Measurements from ENCODE around the gene GDPD1.
"Not testable (repeated sequence)": the region's sequence is repeated elsewhere in the genome, so short reads cannot be mapped to it uniquely, and the experiment has no call there.

The GDPD1 gene

DNA sequence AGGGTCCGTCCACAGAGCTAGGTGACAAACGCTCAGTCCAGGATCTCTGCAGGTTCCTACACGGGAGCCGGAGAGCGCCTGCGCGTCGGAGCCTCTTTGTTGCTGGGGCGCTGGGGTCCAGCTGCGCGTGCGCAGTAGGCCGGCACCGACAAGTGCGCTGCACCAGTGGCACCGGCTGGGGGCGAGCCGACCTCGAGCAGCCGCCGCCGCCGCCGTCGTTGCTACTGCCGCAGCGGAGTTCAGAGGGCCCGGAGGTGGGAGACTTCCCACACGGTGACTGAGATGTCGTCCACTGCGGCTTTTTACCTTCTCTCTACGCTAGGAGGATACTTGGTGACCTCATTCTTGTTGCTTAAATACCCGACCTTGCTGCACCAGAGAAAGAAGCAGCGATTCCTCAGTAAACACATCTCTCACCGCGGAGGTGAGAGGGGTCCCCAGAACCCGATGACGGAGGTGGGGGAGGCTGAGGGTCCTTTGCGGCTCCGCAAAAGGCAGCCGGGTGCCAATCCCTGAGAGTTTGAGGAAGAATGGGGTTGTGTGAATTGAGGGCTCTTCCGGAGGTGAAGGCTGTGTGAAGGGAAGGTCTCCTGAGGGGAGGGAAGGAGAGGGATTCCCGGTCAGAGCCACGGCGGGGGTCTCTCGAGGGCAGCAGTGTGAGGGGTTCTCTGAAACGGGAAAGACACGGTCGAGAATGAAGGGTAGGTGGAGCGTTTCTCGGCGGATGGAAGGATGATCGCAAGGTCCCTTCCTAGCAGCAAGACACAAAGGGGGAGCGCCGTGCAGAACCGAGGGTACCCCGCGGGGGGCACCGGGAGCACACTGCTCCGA lies at the start of gene GDPD1:
TSS of gene GDPD1 (plus strand) at position 184 of the 831 bp plus-strand sequence. CDS start at position 283, 99 bp downstream.
- FAIRE-seq (peak; percentile 17), DNase-seq (ENCODE audit: low spot score) (peak; percentile 86)

DNA sequence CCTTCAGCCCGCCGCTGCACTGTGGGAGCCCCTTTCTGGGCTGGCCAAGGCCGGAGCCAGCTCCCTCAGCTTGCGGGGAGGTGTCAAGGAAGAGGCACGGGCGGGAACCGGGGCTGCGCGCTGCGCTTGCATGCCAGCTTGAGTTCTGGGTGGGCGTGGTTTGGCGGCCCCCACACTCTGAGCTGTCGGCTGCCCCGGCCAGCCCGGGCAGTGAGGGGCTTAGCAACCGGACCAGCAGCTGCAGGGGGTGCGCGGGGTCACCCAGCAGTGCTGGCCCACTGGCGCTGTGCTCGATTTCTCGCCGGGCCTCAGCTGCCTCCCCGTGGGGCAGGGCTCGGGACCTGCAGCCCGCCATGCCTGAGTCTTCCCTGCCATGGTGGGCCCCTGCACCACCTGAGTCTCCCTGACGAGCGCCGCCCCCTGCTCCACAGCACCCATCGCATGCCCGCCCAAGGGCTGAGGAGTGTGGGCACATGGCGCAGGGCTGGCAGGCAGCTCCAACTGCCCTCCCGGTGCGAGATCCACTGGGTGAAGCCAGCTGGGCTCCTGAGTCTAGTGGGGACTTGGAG lies 47.8 kb upstream of the GDPD1 start:
- FAIRE-seq, result no peak
- no peak for DNase-seq (ENCODE audit: low spot score)

DNA sequence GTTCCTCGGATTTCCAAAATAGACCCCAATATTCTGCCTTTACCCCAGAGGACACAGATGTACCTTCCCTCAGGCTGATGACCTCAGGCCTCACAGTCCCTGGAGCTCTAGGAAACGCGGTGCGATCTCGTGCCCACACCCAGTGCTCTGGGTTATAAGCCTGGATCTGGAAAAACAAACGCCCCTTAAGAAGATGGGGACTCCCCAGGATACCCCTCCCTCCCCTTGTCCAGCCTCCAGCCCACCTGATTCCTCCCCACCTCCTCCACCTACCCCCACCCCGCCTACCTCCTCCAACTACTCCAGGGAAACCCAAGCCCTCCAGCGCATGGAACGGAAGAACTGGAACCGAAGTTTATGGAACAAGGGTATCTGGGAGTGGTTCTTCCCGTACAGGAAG lies 45.6 kb upstream of the GDPD1 start:
- no peak for FAIRE-seq

DNA sequence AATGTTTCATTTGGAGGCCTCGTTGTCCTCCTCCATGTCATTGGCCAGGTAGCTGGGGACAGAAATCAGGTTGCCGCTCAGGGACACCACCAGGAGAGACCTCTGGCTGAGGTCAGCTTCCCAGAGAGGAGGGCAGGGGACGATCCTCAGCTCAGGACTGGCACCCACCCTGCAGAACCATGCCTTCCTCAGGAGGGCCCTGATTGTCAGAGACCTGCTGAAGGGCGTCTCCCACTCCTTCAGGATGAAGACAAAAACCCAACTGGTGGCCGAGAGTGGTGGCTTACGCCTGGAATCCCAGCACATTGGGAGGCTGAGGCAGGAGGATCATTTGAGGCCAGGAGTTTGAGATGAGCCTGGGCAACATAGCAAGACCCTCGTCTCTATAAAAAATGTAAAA lies 45.2 kb upstream of the GDPD1 start:
- no peak for FAIRE-seq
- no peak for DNase-seq (ENCODE audit: low spot score)

More for the DNA sequence above, 45.6 kb upstream of the GDPD1 start:
- DNase-seq (ENCODE audit: low spot score), result no peak

DNA sequence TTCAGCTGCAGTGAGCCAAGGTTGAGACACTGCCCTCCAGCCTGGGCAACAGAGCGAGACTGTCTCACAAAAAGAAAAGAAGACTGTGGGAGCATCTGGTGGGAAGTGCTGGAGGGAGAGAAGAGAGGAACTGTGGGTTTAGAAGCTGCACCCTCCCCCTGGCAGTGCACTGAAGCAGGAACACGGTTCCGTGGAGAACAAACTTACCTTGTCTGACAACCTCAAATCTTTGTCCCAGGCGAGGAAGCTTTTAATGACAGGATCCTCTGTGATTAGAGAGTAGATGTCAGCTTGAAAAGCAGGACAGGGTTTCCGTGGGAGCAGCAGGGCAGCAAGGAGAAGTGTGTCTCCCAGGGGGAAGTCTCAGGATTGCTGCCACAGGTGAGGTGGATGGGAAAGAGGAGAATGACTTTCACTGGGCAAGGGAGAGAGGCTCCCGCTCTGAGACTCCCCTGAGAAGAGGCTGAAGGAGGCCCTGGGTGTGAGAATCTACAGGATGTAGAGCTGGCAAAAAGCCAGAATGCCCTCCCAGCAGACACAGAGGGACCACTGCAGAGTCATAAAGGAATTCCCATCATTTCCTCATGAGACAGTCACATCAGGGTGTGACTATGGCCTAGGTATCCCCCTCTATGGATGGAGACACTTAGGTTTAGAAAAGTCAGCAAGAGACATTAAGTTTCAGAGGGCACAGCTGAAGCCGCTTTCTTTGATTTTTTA lies 41.9 kb upstream of the GDPD1 start:
- no peak for DNase-seq (ENCODE audit: low spot score)
- no peak for FAIRE-seq

DNA sequence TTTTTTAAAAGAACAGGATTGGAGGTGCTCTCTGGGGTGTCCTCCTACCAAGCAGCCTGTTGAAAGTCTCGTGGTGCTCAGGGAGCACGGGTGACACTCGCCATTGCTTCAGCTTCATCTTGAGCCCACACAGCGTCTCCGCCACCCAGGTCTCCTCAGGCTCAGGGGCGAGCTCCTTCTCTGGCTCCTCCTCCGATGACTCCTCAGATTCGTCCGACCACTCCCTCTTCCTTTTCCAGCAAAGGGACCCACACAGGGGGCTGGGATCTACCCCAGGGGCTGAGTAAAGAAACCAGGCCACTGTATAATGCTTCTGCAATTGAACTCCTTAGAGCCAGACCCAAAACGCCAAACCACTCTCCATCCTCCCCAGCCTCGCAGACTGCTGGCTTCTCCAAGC lies 40.7 kb upstream of the GDPD1 start:
- DNase-seq (ENCODE audit: low spot score); FAIRE-seq: not testable (repeated sequence)

DNA sequence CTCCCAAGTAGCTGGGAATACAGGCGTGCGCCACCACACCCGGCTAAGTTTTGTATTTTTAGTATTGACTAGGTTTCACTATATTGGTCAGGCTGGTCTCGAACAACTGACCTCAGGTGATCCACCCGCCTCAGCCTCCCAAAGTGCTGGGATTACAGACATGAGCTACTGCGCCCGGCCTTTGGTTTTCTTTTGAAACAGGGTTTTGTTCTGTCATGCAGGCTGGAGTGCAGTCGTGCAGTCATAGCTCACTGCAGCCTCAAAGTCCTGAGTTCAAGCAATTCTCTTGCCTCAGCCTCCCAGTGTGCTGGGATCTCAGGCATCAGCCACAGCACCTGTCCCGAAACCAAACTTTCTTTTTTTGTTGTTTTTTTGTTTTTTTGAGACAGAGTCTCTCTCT lies 39.7 kb upstream of the GDPD1 start:
- FAIRE-seq (no peak), DNase-seq (ENCODE audit: low spot score) (no peak)

DNA sequence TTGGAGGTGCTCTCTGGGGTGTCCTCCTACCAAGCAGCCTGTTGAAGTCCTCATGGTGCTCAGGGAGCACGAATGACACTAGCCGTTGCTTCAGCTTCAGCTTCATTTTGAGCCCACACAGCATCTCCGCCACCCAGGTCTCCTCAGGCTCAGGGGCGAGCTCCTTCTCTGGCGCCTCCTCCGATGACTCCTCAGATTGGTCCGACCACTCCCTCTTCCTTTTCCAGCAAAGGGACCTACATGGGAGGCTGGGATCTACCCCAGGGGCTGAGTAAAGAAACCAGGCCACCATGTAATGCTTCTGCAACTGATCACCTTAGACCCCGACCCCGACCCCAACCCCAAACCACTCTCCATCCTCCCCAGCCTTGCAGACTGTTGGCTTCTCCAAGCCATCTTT lies 38.8 kb upstream of the GDPD1 start:
- no peak for DNase-seq (ENCODE audit: low spot score)
- no peak for FAIRE-seq

DNA sequence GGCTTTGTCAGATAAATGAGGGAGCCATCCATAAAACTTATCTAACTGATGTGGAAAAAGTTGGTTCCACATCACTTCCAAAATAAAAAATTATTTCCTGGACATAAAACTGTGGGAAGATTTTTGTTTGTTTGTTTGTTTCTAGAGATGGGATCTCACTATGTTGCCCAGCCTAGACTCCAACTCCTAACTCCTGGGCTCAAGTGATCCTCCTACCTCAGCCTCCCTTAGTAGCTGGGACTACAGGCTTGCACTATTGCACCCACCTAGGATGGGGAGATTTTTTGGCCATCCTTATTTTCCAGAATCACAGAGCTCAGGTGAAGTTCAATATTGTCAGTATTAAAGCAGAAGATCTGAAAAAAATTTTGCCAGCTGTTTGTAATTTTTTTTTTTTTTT lies 34.3 kb upstream of the GDPD1 start:
- DNase-seq (ENCODE audit: low spot score) (no peak), FAIRE-seq (no peak)

DNA sequence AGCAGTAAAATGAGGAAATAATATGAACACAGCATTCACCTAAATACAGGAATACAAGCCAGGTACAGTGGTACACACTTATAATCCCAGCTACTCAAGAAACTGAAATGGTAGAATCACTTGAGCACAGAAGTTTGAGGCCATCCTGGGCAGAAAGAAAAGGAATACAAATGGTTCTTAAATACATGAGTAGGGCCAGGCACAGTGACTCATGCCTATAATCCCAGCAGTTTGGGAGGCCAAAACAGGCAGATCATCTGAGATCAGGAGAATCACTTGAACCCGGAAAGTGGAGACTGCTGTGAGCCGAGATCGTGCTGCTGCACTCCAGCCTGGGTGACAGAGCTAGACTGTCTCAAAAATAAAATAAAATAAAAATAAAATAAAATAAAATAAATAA lies 33.5 kb upstream of the GDPD1 start:
- DNase-seq (ENCODE audit: low spot score) (no peak), FAIRE-seq (no peak)

DNA sequence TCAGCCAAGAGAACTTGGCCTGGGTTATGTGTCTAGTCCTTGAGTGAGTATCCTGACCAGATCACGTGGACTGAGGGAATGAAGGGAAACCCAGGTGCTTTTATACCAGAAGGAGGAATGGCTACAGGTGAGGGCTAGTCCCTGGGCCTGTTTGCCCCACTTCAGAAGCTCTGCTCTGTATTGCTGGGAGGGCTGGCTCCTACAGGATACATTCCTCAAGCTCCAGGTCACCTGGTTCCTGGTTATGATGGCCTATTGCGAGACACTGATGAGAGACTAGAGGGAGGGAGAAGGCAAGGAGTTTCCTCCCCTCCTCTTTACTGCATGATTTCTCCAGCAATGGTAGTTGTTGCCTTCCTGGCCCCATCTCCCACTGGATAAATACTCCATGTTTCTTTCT lies 29.5 kb upstream of the GDPD1 start:
- DNase-seq (ENCODE audit: low spot score), result no peak
- FAIRE-seq, result no peak

DNA sequence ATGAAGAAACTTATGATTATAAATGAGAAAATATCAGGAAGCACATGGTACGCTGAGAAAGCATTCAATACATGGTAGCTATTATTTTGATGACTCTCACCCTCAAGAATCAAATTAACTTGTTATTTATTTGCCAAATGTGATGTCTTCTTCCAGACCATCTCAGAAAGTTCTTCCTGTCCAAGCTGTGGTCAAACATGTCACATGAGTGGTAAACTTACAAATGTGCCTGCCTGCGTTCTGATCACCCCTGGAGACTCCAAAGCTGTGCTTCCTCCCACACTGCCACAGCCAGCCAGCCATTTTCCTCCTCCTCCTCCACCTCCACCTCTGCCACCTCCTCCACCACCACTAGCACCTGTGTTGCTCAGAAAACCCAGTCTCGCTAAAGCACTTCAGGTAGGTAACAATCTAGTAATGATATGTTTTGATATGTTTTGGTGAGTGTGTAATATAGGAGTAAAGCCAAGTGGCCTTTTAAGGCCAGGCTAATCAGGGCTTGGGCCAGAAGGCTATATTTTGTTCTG lies 26.9 kb upstream of the GDPD1 start:
- FAIRE-seq (no peak), DNase-seq (ENCODE audit: low spot score) (peak; percentile 8)

DNA sequence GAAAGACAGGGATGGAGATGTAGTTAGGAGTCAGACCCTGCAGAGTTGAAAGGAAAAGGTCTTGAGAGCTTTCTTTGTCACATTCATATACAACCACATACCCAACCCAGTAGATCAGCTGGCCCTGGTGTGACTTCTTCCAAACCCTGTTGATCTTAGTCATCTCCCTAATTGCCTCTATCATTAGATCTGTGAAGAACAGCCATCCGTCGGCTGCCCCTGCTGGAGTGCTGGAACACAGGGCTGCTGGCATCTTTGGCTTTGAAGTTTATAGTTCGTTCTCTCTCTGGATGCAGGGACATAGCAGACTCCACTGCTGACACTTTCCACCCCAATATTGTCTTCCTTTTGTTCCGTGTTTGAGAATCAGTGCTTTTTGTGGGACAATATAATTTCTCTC lies 20.9 kb upstream of the GDPD1 start:
- no peak for DNase-seq (ENCODE audit: low spot score)
- FAIRE-seq, result no peak

DNA sequence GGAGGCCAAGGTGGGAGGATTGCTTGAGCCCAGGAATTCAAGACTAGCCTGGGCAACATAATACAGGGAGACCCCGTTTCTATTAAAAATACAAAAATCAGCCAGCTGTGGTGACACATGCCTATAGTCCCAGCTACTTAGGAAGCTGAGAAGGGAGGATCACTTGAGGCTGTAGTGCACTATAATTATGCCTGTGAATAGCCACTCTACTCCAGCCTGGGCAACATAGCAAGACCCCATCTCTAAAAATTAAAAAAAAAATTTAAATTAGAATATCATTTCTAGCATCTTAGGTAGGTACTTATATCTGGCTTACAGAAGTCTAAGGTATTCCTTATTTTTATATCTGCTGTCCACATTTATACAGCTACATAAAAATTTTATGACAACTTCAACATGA lies 18.0 kb upstream of the GDPD1 start:
- DNase-seq (ENCODE audit: low spot score) (no peak), FAIRE-seq (no peak)

DNA sequence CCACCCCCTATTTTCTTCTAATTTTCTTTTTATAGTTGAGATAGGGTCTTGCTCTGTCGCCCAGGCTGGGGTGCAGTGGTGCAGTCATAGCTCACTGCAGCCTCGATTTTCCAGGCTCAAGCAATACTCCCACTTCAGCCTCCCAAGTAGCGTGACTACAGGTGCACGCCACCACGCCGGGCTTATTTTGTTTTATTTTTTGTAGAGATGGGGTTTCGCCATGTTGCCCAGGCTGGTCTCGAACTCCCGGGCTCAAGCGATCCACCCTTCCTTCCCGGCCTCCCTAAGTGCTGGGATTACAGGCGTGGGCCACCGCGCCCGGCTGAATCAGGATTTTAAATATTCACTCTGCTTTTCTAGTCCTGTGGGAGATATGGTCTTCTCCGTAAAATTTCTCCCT lies 941 bp upstream of the GDPD1 start:
- DNase-seq (ENCODE audit: low spot score) (no peak), FAIRE-seq (no peak)

DNA sequence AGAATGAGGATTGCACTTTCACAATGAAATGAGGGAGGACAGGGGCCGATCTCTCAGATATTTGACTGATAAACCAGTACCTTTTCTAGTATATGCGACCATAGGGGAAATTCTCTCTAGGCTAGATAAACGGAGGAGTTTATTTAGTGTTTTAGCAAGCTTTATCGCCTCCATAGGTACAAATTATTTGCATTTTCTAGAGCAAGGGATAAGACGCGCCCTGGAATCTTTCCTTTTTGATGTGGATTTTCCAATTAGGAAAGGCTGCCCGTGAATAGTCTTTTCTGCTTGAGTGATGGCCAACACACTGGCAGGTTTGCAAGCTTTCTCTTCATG lies 351 bp upstream of the GDPD1 start:
- FAIRE-seq (no peak), DNase-seq (ENCODE audit: low spot score) (no peak)

DNA sequence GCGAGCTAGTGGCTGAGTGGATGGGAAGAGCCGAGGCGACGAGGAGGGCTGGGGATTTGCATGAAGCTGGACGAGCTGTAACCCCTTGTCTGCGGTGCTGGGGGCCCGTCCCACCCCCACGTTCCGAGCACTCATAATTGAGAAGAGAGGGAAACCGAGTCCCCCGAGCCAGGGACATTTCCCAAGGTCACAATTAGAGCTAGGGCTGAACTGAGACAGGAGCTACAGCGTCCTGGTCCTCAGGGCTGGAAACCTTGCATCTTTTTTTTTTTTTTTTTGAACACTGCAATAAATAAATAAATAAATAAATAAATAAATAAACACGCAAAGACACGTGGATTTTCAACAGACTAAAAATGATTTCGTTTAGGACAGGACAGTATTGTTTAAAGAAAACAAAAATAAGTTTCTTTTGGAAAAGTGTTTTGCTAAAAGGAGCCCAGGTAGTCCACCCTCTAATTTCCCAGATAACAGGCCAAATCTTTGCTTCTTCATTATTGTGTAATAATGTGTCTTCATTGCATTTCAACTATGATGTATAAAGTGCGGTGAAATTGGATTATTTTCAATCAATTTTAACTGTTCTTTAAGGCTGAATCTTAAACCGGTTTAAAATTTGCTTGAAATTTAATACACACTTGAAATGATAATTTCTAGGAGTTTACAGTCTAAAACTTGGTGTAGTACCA lies 992 bp downstream of the GDPD1 start:
- no peak for FAIRE-seq
- DNase-seq (ENCODE audit: low spot score), result no peak

DNA sequence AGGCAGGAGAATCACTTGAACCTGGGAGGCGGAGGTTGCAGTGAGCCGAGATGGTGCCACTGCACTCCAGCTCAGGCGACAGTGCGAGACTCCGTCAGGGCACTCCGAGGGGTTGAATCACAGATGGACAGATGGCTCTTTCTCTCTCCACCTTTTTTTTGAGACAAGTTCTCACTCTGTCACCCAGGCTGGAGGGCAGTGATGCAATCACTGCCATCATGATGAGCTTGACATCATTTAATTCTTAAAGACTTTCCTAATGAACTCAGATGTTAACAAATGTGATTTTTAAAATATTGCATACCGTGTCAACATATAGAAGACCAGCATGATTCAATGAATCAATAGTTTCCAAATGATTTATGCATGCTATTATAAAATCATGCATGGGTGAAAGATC lies 3.5 kb downstream of the GDPD1 start:
- no peak for FAIRE-seq
- DNase-seq (ENCODE audit: low spot score), result no peak

DNA sequence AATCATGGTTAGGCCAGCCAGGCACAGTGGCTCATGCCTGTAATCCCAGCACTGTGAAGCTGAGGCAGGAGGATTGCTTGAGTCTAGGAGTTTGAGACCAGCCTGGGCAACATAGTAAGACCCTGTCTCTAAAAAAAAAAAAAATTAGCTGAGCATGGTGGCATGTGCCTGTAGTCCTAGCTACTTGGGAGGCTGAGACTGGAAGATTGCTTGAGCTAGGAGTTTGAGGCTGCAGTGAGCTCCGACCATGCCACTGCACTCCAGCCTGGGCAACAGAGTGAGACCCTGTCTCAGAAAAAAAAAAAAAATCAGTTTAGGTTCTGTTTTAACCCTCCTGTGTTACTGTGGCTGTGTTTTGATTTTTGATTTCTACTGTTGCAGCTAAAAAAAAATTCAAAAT lies 8.3 kb downstream of the GDPD1 start:
- not testable (repeated sequence) for FAIRE-seq; DNase-seq (ENCODE audit: low spot score)

DNA sequence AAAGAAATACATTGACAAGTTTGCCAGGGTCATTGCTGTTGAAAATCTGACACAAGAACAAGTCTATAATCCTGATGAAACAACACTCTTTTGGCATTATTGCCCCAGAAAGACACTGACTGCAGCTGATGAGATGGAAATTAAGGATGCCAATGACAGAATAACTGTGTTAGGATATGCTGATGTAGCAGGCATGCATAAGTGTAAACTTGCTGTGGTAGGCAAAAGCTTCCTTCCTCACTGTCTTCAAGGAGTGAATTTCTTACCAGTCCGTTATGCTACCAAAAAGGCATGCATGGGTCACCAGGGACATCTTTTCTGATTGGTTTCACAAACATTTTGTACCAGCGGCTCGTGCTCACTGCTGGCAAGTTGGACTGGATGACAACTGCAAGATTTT lies 10.5 kb downstream of the GDPD1 start:
- FAIRE-seq, result no peak

DNA sequence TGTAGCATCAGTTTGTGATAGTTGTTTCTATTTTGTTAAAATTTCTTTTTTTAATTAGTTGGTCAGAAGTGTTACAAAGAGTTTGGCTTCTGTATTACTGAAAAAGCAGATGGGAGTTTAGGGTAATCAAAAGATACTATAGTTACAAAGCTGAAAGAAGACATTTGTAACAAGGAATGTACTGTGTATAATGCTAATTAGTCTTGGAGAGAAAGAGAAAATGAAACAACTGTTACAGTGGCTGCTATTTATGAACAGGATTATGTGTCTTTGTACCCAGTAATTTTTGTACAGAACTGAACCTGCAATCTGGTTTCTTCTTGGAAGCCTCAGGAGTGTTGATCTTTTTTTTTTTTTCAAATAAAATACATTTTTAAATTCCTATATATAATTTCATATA lies 14.3 kb downstream of the GDPD1 start:
- FAIRE-seq (no peak), DNase-seq (ENCODE audit: low spot score) (no peak)

More for the DNA sequence above, 10.5 kb downstream of the GDPD1 start:
- no peak for DNase-seq (ENCODE audit: low spot score)

DNA sequence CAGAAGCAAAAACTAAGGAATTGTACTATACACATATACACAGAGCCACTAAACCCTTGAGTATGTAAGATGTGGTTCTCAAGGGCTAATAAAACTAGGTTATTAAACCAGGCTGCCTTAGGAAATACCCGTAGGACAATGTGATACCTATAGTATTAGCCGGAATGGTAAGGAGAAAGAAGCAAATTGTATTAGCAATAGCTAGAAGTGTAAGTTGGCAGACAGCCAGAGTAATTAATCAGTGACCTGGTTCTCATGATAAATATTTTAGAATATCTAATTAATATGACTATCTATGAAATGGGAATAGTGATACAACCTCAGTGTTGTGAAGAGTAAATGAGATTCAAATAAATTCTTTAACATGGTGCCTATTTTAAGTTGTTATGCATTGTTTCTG lies 18.6 kb downstream of the GDPD1 start:
- DNase-seq (ENCODE audit: low spot score) (no peak), FAIRE-seq (no peak)

All from RCC 7860 (cell line).